Right atrium auricular region (tissue), 2 donors: ENCODE data around the gene GRK1. TPM values are rescaled to one million over a fixed set of nuclear protein-coding genes. Genes with fewer than 3 reads are reported as not detected.

Experiments used
- DNase-seq: peaks from one replicate; pipeline ENCODE4 v3.0.0-alpha.2; 2019; ENCODE audit warnings: low spot score
- H3K27ac ChIP-seq, 2 donors: fragments of 200-600 bp; sonication (generic); 1 replicate in 1 of 2; 2 replicates in 1 of 2; pipeline ENCODE4 v1.5.1; 2016 to 2019
- H3K27me3 ChIP-seq, 2 donors: fragments of 200-600 bp; sonication (generic); one replicate each; pipeline versions ENCODE4 v1.5.1 to v1.6.0; 2017 to 2019
- H3K36me3 ChIP-seq: fragments of 200-600 bp; sonication (generic); one replicate; pipeline ENCODE4 v1.5.1; 2016
- H3K4me1 ChIP-seq, 2 donors: fragments of 200-600 bp; sonication (generic); one replicate each; pipeline versions ENCODE4 v1.5.1 to v1.6.0; 2017 to 2019
- H3K4me3 ChIP-seq, 2 donors: fragments of 200-600 bp; sonication (generic); 1 replicate in 1 of 2; 2 replicates in 1 of 2; pipeline ENCODE4 v1.5.1; 2017 to 2019; ENCODE audit warnings: mild to moderate bottlenecking in 1 of 2, moderate library complexity in 1 of 2
- H3K9me3 ChIP-seq, 2 donors: fragments of 200-600 bp; sonication (generic); one replicate each; pipeline ENCODE4 v1.5.1; 2019
- total RNA-seq, 2 donors: library from RNA; depleted of rRNA; stranded (reverse); fragments of >200 nt; gene quantifications; one replicate each; pipeline ENCODE4 v1.1.0, GENCODE V29; 2016
- TF ChIP-seq, protein P1 (sequence below), 2 donors: fragments of 200-600 bp; sonication (generic); IDR thresholded peaks; one replicate each; pipeline ENCODE4 v1.5.1; 2019; ENCODE audit warnings: antibody characterized with exemption in 2 of 2

The GRK1 gene
- total RNA-seq, 2 donors from 2014 or later: not detected

DNA sequence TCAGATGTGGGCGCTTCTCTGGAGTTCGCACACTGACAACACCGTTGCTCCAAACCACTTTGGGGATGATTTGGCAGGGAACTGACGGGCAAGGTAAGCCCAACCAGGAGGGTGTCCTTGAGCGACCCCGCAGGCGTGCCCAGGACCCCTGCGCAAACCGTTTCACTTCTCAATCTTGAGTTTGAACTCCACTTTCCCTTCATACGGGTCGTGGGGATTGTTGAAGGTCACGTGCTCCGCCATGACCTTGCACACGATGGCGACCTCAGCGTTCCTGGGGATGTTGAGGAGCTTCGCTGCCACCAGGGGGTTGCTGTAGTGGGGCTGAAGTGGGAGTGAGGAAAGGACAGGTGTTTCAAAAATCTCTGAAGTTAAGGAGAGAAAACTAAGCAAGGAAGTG lies 17.8 kb upstream of the GRK1 start:
- TF ChIP-seq, protein P1, sequence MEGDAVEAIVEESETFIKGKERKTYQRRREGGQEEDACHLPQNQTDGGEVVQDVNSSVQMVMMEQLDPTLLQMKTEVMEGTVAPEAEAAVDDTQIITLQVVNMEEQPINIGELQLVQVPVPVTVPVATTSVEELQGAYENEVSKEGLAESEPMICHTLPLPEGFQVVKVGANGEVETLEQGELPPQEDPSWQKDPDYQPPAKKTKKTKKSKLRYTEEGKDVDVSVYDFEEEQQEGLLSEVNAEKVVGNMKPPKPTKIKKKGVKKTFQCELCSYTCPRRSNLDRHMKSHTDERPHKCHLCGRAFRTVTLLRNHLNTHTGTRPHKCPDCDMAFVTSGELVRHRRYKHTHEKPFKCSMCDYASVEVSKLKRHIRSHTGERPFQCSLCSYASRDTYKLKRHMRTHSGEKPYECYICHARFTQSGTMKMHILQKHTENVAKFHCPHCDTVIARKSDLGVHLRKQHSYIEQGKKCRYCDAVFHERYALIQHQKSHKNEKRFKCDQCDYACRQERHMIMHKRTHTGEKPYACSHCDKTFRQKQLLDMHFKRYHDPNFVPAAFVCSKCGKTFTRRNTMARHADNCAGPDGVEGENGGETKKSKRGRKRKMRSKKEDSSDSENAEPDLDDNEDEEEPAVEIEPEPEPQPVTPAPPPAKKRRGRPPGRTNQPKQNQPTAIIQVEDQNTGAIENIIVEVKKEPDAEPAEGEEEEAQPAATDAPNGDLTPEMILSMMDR (IDR thresholded peaks at IDR 0.05): no peak
- Histone ChIP-seq H3K4me3 (no peak overlapping the region), H3K9me3 (no peaks in the 10 kb centered on the region), H3K4me1 (peaks cover 0 to 13% of the 10 kb centered on the region in 2 donors), H3K27me3 (no peaks in the 10 kb centered on the region), H3K27ac (no peak overlapping the region), H3K36me3 (no peaks in the 10 kb centered on the region)
- no peak for DNase-seq

DNA sequence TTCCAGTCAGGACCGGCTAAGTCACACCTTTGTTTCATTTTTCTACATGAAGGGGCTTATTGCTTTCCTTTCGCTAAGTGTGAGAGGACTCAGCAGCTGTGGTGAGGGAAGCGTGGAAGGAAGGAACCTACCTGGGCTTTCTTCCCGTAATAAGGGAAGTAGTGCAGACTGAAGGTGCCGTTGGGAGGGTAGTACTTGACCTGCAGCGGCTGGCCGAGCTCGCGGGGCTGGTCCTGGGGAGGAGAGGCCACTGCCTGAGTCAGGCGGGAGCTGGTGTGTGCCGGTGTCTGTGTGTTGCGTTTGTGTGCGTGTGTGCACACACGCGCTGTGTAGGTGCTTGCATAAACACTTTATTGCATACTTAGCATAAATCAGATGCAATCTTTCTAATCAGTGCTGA lies 16.7 kb upstream of the GRK1 start:
- TF ChIP-seq, protein P1 (IDR thresholded peaks at IDR 0.05): no peak
- H3K27ac ChIP-seq: no peak overlapping the region
- H3K36me3 ChIP-seq: no peaks in the 10 kb centered on the region
- no peak overlapping the region for H3K4me3 ChIP-seq
- H3K9me3 ChIP-seq: no peaks in the 10 kb centered on the region
- H3K4me1 ChIP-seq: peaks cover 0 to 13% of the 10 kb centered on the region in 2 donors
- DNase-seq: no peak
- H3K27me3 ChIP-seq: no peaks in the 10 kb centered on the region

DNA sequence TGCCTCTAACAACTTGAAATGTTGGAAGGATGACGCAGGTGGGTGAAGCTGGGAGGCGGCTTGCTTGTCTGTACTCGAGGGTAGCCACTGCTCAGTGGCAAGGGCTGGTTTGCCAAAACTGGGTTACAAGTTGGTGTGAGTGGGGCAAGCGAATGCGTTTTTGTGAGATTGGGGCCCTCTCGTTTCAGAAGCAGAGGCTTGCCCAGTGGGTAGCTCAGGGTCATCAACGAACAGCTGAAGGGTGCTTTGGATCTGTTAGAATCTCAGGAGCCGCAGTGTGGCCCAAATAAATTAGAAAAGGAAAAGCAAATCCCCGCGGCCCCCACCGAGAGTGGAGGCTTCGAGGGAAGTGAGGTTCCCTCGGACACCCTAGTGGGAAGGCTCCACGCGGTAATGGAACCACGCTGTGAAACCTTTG lies 16.3 kb upstream of the GRK1 start:
- TF ChIP-seq, protein P1 (IDR thresholded peaks at IDR 0.05): no peak
- no peak overlapping the region for H3K4me3 ChIP-seq
- H3K4me1 ChIP-seq: peaks cover 0 to 13% of the 10 kb centered on the region in 2 donors
- H3K27ac ChIP-seq: no peak overlapping the region
- no peak for DNase-seq
- no peaks in the 10 kb centered on the region for H3K27me3 ChIP-seq
- no peaks in the 10 kb centered on the region for H3K9me3 ChIP-seq
- H3K36me3 ChIP-seq: no peaks in the 10 kb centered on the region

DNA sequence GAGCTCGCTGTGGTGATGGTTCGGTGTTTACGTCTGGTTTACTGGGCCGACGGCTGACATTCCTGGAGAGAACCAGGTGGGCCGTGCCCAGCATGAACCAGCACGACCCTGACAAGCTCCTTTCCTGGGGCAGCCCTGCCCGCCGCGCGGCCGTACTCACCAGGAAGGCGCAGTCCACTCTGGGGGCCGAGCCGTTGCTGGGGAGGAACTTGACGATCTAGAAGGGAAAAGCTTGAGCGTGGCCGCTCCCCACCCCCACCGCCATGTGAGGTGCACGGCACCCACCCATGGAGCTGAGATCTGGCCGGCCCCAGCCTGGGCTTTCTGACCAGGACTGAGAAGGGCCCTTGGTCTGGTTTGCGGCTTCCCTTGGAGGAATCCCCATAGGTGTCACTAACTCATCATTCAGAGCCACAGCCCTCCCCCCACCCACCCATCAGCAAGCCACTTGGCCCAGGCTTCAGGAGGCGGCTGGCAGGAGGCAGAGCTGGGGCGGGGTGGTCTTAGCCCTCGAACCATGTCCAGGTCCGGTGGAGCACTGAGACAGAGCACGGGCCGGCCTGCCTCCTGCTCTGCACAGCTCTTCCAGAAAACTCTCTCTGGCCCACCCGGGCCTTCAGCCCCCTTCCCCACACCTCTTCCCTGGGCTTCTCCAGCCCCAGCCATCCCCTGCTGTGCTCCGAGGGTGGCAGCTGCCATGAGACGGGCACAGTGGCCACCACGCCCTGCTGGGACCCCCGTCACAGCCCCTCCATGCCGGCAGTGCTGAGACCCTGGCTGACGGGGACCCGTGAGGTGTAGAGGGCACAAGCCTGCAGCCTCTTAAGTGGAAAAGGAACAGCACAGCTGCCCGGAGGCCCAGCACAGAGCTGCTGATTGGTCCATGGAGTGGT lies 15.3 kb upstream of the GRK1 start:
- no peaks in the 10 kb centered on the region for H3K27me3 ChIP-seq
- no peak for DNase-seq
- peaks cover 0 to 12% of the 10 kb centered on the region in 2 donors for H3K4me1 ChIP-seq
- TF ChIP-seq, protein P1 (IDR thresholded peaks at IDR 0.05): no peak
- no peak overlapping the region for H3K4me3 ChIP-seq
- H3K9me3 ChIP-seq: no peaks in the 10 kb centered on the region
- H3K27ac ChIP-seq: no peak overlapping the region
- no peaks in the 10 kb centered on the region for H3K36me3 ChIP-seq

GRCh38 chr13:113652404-113653263 lies 14.4 kb upstream of the GRK1 start:
- Histone ChIP-seq H3K27me3 (no peaks in the 10 kb centered on the region), H3K4me3 (no peak overlapping the region), H3K36me3 (no peaks in the 10 kb centered on the region), H3K9me3 (no peaks in the 10 kb centered on the region), H3K27ac (no peak overlapping the region), H3K4me1 (peaks cover 0 to 4% of the 10 kb centered on the region in 2 donors)
- TF ChIP-seq, protein P1 (IDR thresholded peaks at IDR 0.05): no peak
- no peak for DNase-seq
